Lower leg skin (tissue), 3 donors: ENCODE measurements around the gene MTA1.

Source experiments
- POLR2A ChIP-seq, 2 donors: fragments of 450-650 bp; IDR thresholded peaks; one replicate each; pipeline ENCODE4 v1.6.1; 2016 to 2017; ENCODE audit warnings: antibody characterized with exemption in 2 of 2, mild to moderate bottlenecking in 1 of 2, moderate library complexity in 1 of 2
- TF ChIP-seq, protein P1 (sequence below), 3 donors: fragments of 450-650 bp; IDR thresholded peaks; one replicate each; pipeline ENCODE4 v1.5.1; 2016; ENCODE audit warnings: antibody characterized with exemption in 3 of 3, mild to moderate bottlenecking in 3 of 3, moderate library complexity in 2 of 3

DNA sequence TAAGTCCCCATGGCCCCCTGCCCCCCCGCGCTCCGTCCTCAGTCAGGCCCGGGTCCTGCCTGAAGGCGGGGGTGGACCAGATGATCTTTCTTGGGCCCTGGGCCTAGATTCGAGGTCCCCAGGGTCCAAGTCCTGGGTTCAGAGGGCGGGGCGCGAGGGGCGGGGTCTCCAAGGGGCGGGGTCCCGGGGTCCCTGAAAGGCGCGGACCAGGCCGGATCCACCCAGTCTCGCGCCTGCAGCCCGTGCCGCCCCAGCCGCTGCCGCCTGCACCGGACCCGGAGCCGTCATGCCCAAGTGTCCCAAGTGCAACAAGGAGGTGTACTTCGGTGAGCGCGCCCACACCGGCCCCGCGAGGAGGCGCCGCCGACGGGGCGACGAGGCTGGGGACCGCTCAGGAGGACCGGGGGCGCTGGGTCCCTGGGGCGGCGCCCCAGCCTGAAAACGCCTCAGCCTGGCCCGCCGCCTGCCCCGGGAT, 67.4 kb downstream of the MTA1 start:
- TF ChIP-seq, protein P1, sequence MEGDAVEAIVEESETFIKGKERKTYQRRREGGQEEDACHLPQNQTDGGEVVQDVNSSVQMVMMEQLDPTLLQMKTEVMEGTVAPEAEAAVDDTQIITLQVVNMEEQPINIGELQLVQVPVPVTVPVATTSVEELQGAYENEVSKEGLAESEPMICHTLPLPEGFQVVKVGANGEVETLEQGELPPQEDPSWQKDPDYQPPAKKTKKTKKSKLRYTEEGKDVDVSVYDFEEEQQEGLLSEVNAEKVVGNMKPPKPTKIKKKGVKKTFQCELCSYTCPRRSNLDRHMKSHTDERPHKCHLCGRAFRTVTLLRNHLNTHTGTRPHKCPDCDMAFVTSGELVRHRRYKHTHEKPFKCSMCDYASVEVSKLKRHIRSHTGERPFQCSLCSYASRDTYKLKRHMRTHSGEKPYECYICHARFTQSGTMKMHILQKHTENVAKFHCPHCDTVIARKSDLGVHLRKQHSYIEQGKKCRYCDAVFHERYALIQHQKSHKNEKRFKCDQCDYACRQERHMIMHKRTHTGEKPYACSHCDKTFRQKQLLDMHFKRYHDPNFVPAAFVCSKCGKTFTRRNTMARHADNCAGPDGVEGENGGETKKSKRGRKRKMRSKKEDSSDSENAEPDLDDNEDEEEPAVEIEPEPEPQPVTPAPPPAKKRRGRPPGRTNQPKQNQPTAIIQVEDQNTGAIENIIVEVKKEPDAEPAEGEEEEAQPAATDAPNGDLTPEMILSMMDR (IDR thresholded peaks at IDR 0.05) = no peak
- no peak for TF ChIP-seq POLR2A (IDR thresholded peaks at IDR 0.05)
